Fibroblast of lung (primary cell): ENCODE measurements around the gene CSNK1A1.

Experiments
- EZH2 ChIP-seq: IDR thresholded peaks from 2 replicates; pipeline ENCODE4 v1.5.1; 2012; ENCODE audit warnings: low read length, control low read depth, mild to moderate bottlenecking; ENCODE audit errors: missing control alignments
- TF ChIP-seq, protein P1 (sequence below), 2 donors: IDR thresholded peaks in 1 of 2; conservative IDR thresholded peaks in 1 of 2; 1 replicate in 1 of 2; 2 replicates in 1 of 2; pipeline ENCODE4 v1.5.1; 2011 to 2012; ENCODE audit warnings: low read length in 2 of 2, control low read depth in 1 of 2, inconsistent platforms in 1 of 2, low read depth in 1 of 2, mild to moderate bottlenecking in 1 of 2

DNA sequence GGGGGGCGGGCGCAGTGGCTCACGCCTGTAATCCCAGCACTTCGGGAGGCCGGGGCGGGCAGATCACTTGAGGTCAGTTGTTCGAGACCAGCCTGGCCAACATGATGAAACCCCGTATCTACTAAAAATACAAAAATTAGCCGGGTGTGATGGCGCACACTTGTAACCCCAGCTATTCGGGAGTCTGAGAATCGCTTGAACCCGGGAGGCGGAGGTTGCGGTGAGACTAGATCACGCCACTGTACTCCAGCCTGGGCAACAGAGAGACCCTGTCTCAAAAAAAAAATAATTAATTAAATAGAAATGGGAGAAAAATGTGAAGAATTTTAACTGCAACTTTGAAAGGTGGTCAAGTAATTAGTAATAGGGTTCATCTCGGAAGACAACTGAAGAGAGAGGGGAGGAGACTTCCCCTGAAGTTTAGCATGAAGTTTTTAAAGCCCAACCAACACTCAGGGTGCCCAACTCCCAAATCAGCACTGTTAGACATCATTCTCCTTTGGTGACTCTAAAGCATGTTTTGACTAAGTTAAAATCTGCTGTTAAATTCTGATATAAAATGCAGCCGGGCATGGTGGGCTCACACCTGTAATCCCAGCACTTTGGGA lies 1.4 kb upstream of the CSNK1A1 start:
- TF ChIP-seq, protein P1, sequence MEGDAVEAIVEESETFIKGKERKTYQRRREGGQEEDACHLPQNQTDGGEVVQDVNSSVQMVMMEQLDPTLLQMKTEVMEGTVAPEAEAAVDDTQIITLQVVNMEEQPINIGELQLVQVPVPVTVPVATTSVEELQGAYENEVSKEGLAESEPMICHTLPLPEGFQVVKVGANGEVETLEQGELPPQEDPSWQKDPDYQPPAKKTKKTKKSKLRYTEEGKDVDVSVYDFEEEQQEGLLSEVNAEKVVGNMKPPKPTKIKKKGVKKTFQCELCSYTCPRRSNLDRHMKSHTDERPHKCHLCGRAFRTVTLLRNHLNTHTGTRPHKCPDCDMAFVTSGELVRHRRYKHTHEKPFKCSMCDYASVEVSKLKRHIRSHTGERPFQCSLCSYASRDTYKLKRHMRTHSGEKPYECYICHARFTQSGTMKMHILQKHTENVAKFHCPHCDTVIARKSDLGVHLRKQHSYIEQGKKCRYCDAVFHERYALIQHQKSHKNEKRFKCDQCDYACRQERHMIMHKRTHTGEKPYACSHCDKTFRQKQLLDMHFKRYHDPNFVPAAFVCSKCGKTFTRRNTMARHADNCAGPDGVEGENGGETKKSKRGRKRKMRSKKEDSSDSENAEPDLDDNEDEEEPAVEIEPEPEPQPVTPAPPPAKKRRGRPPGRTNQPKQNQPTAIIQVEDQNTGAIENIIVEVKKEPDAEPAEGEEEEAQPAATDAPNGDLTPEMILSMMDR (conservative IDR thresholded peaks at IDR 0.05 in 1 of 2, IDR thresholded peaks at IDR 0.05 in 1 of 2; ENCODE audit: low read depth in 1 of 2, low read length in 2 of 2) = no peak
- TF ChIP-seq EZH2 = no peak
